HepG2 (cell line): ENCODE data around the gene PTAR1. TPM values are rescaled to one million over a fixed set of nuclear protein-coding genes. Genes with fewer than 3 reads are reported as not detected.

Source experiments
- ATAC-seq: fragments of 200-7000 bp; cut with Tn5 transposase; 3 replicates; pipeline ENCODE4 v1.9.1; 2020; ENCODE audit warnings: mild to moderate bottlenecking, moderate library complexity
- BruUV-seq: library from RNA; stranded (reverse); fragments of 400-500 nt; replicated peaks from 2 replicates; lab custom pipeline; 2021; lab: Mats Ljungman, UMichigan
- CTCF ChIA-PET: fragments of 300-600 bp; formaldehyde crosslinking; extraction: SDS; loops from one replicate; lab custom pipeline; 2021; ENCODE audit warnings: low total read pairs, inconsistent platforms, low intra/inter-chr PET ratio; lab: Yijun Ruan, JAX
- POLR2A ChIA-PET: fragments of 350-600 bp; sonication (Branson Sonifier 250); formaldehyde crosslinking; loops from one replicate; lab custom pipeline; 2020; ENCODE audit warnings: antibody characterized with exemption, inconsistent platforms; lab: Yijun Ruan, JAX
- DNase-seq: peaks from one replicate; pipeline ENCODE4 v3.0.0-alpha.2; 2015; ENCODE audit warnings: low spot score
- FAIRE-seq: peaks from 3 replicates; lab custom pipeline; 2011; peaks lifted over from hg19 to GRCh38; lab: Jason Lieb, UNC
- H2AFZ ChIP-seq: one replicate; pipeline ENCODE4 v1.6.1; 2011; ENCODE audit warnings: low read length, inconsistent platforms
- H3K27ac ChIP-seq: fragments of 300-600 bp; 3 replicates; pipeline ENCODE4 v1.8.0; 2011; ENCODE audit warnings: mixed run types, mild to moderate bottlenecking, mixed read lengths, low read length, inconsistent platforms; ENCODE audit not compliant: insufficient read depth; ENCODE audit errors: extremely low read length
- H3K27me3 ChIP-seq, 2 experiments: fragments of 200-600 bp in 1 of 2; 2 replicates in 1 of 2; 3 replicates in 1 of 2; pipeline versions ENCODE4 v1.6.0 to v1.8.0; 2011; ENCODE audit warnings: low read length in 2 of 2, mild to moderate bottlenecking in 2 of 2, moderate library complexity in 2 of 2, inconsistent platforms in 1 of 2; ENCODE audit not compliant: insufficient read depth in 2 of 2, control insufficient read depth in 1 of 2
- H3K36me3 ChIP-seq, 2 experiments: fragments of 200-600 bp in 1 of 2; replicated peaks in 1 of 2; 2 replicates in 1 of 2; 3 replicates in 1 of 2; pipeline versions ENCODE4 v1.5.1 to v1.8.0; 2011; ENCODE audit warnings: low read length in 2 of 2, inconsistent platforms in 1 of 2; ENCODE audit not compliant: insufficient read depth in 2 of 2, control insufficient read depth in 1 of 2
- H3K4me1 ChIP-seq: 2 replicates; pipeline ENCODE4 v1.5.1; 2012; ENCODE audit warnings: low read length, inconsistent platforms; ENCODE audit not compliant: insufficient read depth
- H3K4me2 ChIP-seq: 2 replicates; pipeline ENCODE4 v1.6.0; 2011; ENCODE audit warnings: low read depth, low read length, inconsistent platforms
- H3K4me3 ChIP-seq, 3 experiments: fragments of 200-600 bp in 1 of 3; sonication (generic), shearing (Covaris generic) in 1 of 3; replicated peaks in 1 of 3; 2 replicates each; pipeline ENCODE4 v1.5.1; 2011 to 2016; ENCODE audit warnings: low read length in 3 of 3, inconsistent platforms in 2 of 3, low read depth in 2 of 3, mild to moderate bottlenecking in 2 of 3, control low read depth in 1 of 3, mixed read lengths in 1 of 3; ENCODE audit not compliant: insufficient read depth in 1 of 3
- H3K79me2 ChIP-seq: one replicate; pipeline ENCODE4 v1.6.1; 2011; ENCODE audit warnings: low read length, inconsistent platforms; ENCODE audit not compliant: insufficient read depth
- H3K9ac ChIP-seq: 2 replicates; pipeline ENCODE4 v1.6.0; 2011; ENCODE audit warnings: mild to moderate bottlenecking, low read depth, low read length, inconsistent platforms; ENCODE audit not compliant: insufficient read depth
- H3K9me3 ChIP-seq: 2 replicates; pipeline ENCODE4 v1.5.1; 2012; ENCODE audit warnings: mild to moderate bottlenecking, low read length
- H4K20me1 ChIP-seq: 2 replicates; pipeline ENCODE4 v1.6.0; 2011; ENCODE audit warnings: inconsistent platforms, mild to moderate bottlenecking, low read length, moderate library complexity; ENCODE audit not compliant: insufficient read depth
- ASH2L ChIP-seq: fragments of 300-600, 200-600 bp; sonication (generic); IDR thresholded peaks from 2 replicates; pipeline ENCODE4 v1.7.0; 2017; ENCODE audit warnings: low read depth, mild to moderate bottlenecking, moderate library complexity, mixed read lengths, low read length; ENCODE audit not compliant: insufficient read length
- ATF2 ChIP-seq: sonication (generic); formaldehyde crosslinking; IDR thresholded peaks from 2 replicates; pipeline ENCODE4 v1.4.0; 2020; ENCODE audit warnings: missing genetic modification reagents
- CREBL2 ChIP-seq: sonication (generic); formaldehyde crosslinking; IDR thresholded peaks from 2 replicates; pipeline ENCODE4 v1.8.1; 2023; ENCODE audit warnings: missing genetic modification reagents, mild to moderate bottlenecking, borderline replicate concordance
- FOXO4 ChIP-seq: sonication (generic); formaldehyde crosslinking; conservative IDR thresholded peaks from 2 replicates; pipeline ENCODE4 v1.8.1; 2023; ENCODE audit warnings: missing genetic modification reagents
- GPN1 ChIP-seq: sonication (generic); formaldehyde crosslinking; IDR thresholded peaks from 2 replicates; pipeline ENCODE4 v1.5.1; 2020; ENCODE audit warnings: missing genetic modification reagents, borderline replicate concordance
- HIVEP1 ChIP-seq: sonication (generic); formaldehyde crosslinking; IDR thresholded peaks from 2 replicates; pipeline ENCODE4 v1.4.0; 2020; ENCODE audit warnings: mild to moderate bottlenecking, missing genetic modification reagents
- MIER3 ChIP-seq: IDR thresholded peaks from 2 replicates; pipeline ENCODE4 v1.6.1; 2016; ENCODE audit warnings: missing compliant biosample characterization, borderline replicate concordance
- MYPOP ChIP-seq: sonication (generic); formaldehyde crosslinking; IDR thresholded peaks from 2 replicates; pipeline ENCODE4 v1.8.1; 2023; ENCODE audit warnings: mild to moderate bottlenecking, moderate library complexity, missing genetic modification reagents
- NFE2 ChIP-seq: sonication (generic); formaldehyde crosslinking; IDR thresholded peaks from 2 replicates; pipeline ENCODE4 v1.4.0; 2020; ENCODE audit warnings: missing genetic modification reagents
- POLR2A ChIP-seq, 2 experiments: IDR thresholded peaks; 2 replicates each; pipeline ENCODE4 v1.6.1; 2011; ENCODE audit warnings: low read depth in 2 of 2, low read length in 2 of 2, mild to moderate bottlenecking in 1 of 2, moderate library complexity in 1 of 2; ENCODE audit not compliant: insufficient read depth in 1 of 2
- TCF7L2 ChIP-seq: IDR thresholded peaks from 2 replicates; pipeline ENCODE4 v1.6.1; 2011; ENCODE audit warnings: mild to moderate bottlenecking, low read depth, low read length, moderate library complexity
- THRA ChIP-seq: sonication (generic); formaldehyde crosslinking; IDR thresholded peaks from 2 replicates; pipeline ENCODE4 v1.4.0; 2020; ENCODE audit warnings: missing genetic modification reagents, borderline replicate concordance
- ZC3H13 ChIP-seq: sonication (generic); formaldehyde crosslinking; IDR thresholded peaks from 2 replicates; pipeline ENCODE4 v1.8.1; 2023; ENCODE audit warnings: mild to moderate bottlenecking, missing genetic modification reagents, moderate library complexity
- ZEB1 ChIP-seq: IDR thresholded peaks from 2 replicates; pipeline ENCODE4 v1.6.1; 2012; ENCODE audit warnings: mild to moderate bottlenecking, low read depth, inconsistent platforms; ENCODE audit not compliant: insufficient replicate concordance
- ZNF224 ChIP-seq: sonication (generic); formaldehyde crosslinking; IDR thresholded peaks from 2 replicates; pipeline ENCODE4 v1.5.0; 2020; ENCODE audit warnings: mild to moderate bottlenecking, missing genetic modification reagents
- ZNF543 ChIP-seq: sonication (generic); formaldehyde crosslinking; IDR thresholded peaks from 2 replicates; pipeline ENCODE4 v1.4.0; 2020; ENCODE audit warnings: mild to moderate bottlenecking, missing genetic modification reagents
- ZNF556 ChIP-seq: sonication (generic); formaldehyde crosslinking; IDR thresholded peaks from 2 replicates; pipeline ENCODE4 v1.4.0; 2020; ENCODE audit warnings: mild to moderate bottlenecking, missing genetic modification reagents, borderline replicate concordance
- ZNF572 ChIP-seq: sonication (generic); formaldehyde crosslinking; IDR thresholded peaks from 2 replicates; pipeline ENCODE4 v1.5.1; 2020; ENCODE audit warnings: mild to moderate bottlenecking, missing genetic modification reagents
- ZNF850 ChIP-seq: sonication (generic); formaldehyde crosslinking; conservative IDR thresholded peaks from 2 replicates; pipeline ENCODE4 v1.9.0; 2021; ENCODE audit warnings: mild to moderate bottlenecking, missing genetic modification reagents
- ZSCAN21 ChIP-seq: sonication (generic); formaldehyde crosslinking; IDR thresholded peaks from 2 replicates; pipeline ENCODE4 v1.8.0; 2022; ENCODE audit warnings: mild to moderate bottlenecking, missing genetic modification reagents, moderate library complexity, borderline replicate concordance
- WGBS: methylation state at CpG from one replicate; pipeline ENCODE4 v1.1.6; 2017; ENCODE audit warnings: low lambda C conversion rate; 5-methylcytosine and 5-hydroxymethylcytosine counted together
- in situ Hi-C: cut with HindIII; loops from 2 replicates; pipeline ENCODE4 v1.10.0; 2017; ENCODE audit warnings: low pct_unique_long_range_greater_than_20kb; ENCODE audit not compliant: extremely low pct_ligation_motif_present
- intact Hi-C: fragments of 100-400 bp; cut with micrococcal nuclease; formaldehyde crosslinking; loops from one replicate; pipeline ENCODE4 v1.10.0; 2022; ENCODE audit not compliant: unreplicated experiment
- polyA plus RNA-seq, 8 experiments: library from polyadenylated mRNA; depleted of rRNA in 3 of 8; stranded (reverse) in 7 of 8; unstranded in 1 of 8; fragments of >200 nt; fragmentation: Illumina TruSeq in 4 of 8; extraction: Trizol in 4 of 8; gene quantifications; 2 replicates each; pipeline versions ENCODE4 v1.2.1 to v1.2.3, GENCODE V29; 2011 to 2016; ENCODE audit warnings: low read depth in 4 of 8, missing spikeins in 1 of 8, mixed read lengths in 1 of 8; ENCODE audit not compliant: insufficient read depth in 1 of 8
- total RNA-seq, 5 experiments: library from RNA; depleted of rRNA; stranded (reverse); fragments of >200 nt; fragmentation: Illumina TruSeq; extraction: Trizol; gene quantifications; 2 replicates each; pipeline ENCODE4 v1.2.3, GENCODE V29; 2016; ENCODE audit warnings: low read depth in 1 of 5

The PTAR1 gene
- total and polyA plus RNA-seq, 2 of the 13 experiments (the other 11 are each of a cell fraction or from before 2014, with no cell fraction given): 26.5 to 42.1 TPM

- no peak overlapping the region for H3K27ac ChIP-seq
- DNase-seq (no peak), FAIRE-seq (no peak)
- H3K9me3 ChIP-seq: no peaks in the 10 kb centered on the region
- no peaks in the 10 kb centered on the region for H4K20me1 ChIP-seq
- CTCF ChIA-PET: no interaction called here
- H2AFZ ChIP-seq: no peak overlapping the region
- no peak overlapping the region for H3K4me2 ChIP-seq
- in situ Hi-C loops: no loop called here
- H3K9ac ChIP-seq: no peak overlapping the region
- POLR2A ChIA-PET: no interaction called here
- intact Hi-C loops: no loop called here
- H3K27me3 ChIP-seq: no peaks in the 10 kb centered on the region
- no peaks in the 10 kb centered on the region for H3K79me2 ChIP-seq
- no peak for TF ChIP-seq ZNF572 (CRISPR knock-in tag)
- TF ChIP-seq MIER3 (CRISPR knock-in tag): no peak
- TF ChIP-seq ZNF850 (CRISPR knock-in tag): no peak
- no peak for TF ChIP-seq NFE2 (CRISPR knock-in tag)
- no peak for TF ChIP-seq POLR2A (IDR thresholded peaks at IDR 0.05; ENCODE audit: insufficient read depth in 1 of 2, low read depth in 2 of 2, low read length in 2 of 2)
- no peak for TF ChIP-seq ZNF556
- TF ChIP-seq THRA (CRISPR knock-in tag): no peak
- TF ChIP-seq CREBL2 (CRISPR knock-in tag): no peak
- no peak for TF ChIP-seq ZNF543 (CRISPR knock-in tag)
- TF ChIP-seq GPN1 (CRISPR knock-in tag): no peak
- TF ChIP-seq ZNF224 (CRISPR knock-in tag): no peak
- no peak for TF ChIP-seq HIVEP1
- TF ChIP-seq ZSCAN21 (CRISPR knock-in tag): no peak
- no peak for TF ChIP-seq ATF2 (CRISPR knock-in tag)
- TF ChIP-seq ASH2L: no peak
- TF ChIP-seq FOXO4 (CRISPR knock-in tag): no peak
- TF ChIP-seq TCF7L2: no peak
- TF ChIP-seq MYPOP (CRISPR knock-in tag): no peak
- no peak for TF ChIP-seq ZC3H13 (CRISPR knock-in tag)
- TF ChIP-seq ZEB1: no peak
- TF ChIP-seq, all 625 proteins: peak for 0
- no peak overlapping the region for H3K4me3 ChIP-seq
- H3K4me1 ChIP-seq: no peaks in the 10 kb centered on the region
- BruUV-seq: no TSS peak
- 8% methylated on average over 5 of the region's 5 CpGs for WGBS
- no peak for ATAC-seq
- no peaks in the 10 kb centered on the region for H3K36me3 ChIP-seq
These were observed 75.9 kb downstream of the PTAR1 start for GRCh38 chr9:69683927-69684326.
